ENCODE data around the gene ZFYVE19. TPM values are rescaled to one million over a fixed set of nuclear protein-coding genes. Genes with fewer than 3 reads are reported as not detected.
"Not testable (repeated sequence)": the region's sequence is repeated elsewhere in the genome, so short reads cannot be mapped to it uniquely, and the experiment has no call there.

The ZFYVE19 gene
- total RNA-seq, 1 donor from 2014 or later = 26.4 TPM

GRCh38 chr15:40859206-40859851, 52.4 kb downstream of the ZFYVE19 start:
- intact Hi-C loops (cut with DNase I) = loop anchor here (5.0 to 10.0 kb wide), 2 partner anchors 33 to 325 kb away; partner anchors contain the start of gene VPS18
- ATAC-seq (ENCODE audit: poor library complexity) (peak; percentile 62), DNase-seq (peak; percentile 71)

DNA sequence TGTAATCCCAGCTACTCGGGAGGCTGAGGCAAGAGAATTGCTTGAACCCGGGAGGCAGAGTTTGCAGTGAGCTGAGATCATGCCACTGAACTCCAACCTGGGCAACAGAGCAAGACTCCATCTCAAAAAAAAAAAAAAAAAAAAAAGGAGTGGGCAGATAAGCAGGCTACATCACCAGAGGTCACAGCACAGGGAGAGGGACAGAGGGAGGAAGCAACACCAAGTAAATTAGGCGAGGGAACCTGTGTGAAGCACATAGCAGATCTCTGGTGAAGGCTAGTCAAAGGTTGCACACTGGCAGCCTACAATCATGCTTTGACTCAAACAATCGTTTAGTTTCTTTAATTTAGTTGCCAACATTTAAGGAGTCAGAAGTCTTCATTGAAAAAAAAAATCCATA, 54.3 kb downstream of the ZFYVE19 start:
- ATAC-seq (ENCODE audit: poor library complexity); DNase-seq; intact Hi-C loops (cut with DNase I): not testable (repeated sequence)

GRCh38 chr15:40863660-40864270, 56.9 kb downstream of the ZFYVE19 start:
- no peak for DNase-seq
- intact Hi-C loops (cut with DNase I) = no loop called here
- ATAC-seq (ENCODE audit: poor library complexity) = no peak

Other genes starting within 250 kb of the ZFYVE19 start
- 16.5 TPM for gene CCDC32, start 242.0 kb upstream of the ZFYVE19 start, total RNA-seq
- 10.1 TPM for gene RPUSD2, start 237.8 kb upstream of the ZFYVE19 start, total RNA-seq
- gene KNL1, start 212.8 kb upstream of the ZFYVE19 start, total RNA-seq = 0.51 TPM
- 0.43 TPM for gene RAD51, start 111.9 kb upstream of the ZFYVE19 start, total RNA-seq
- 17.3 TPM for gene RMDN3, start 51.8 kb upstream of the ZFYVE19 start, total RNA-seq
- gene GCHFR, start 43.0 kb upstream of the ZFYVE19 start, total RNA-seq = 6.5 TPM
- 0.16 TPM for gene C15orf62, start 37.1 kb upstream of the ZFYVE19 start, total RNA-seq
- 16.1 TPM for gene DNAJC17, start 384 bp downstream of the ZFYVE19 start, total RNA-seq
- gene PPP1R14D, start 21.6 kb downstream of the ZFYVE19 start, total RNA-seq = not detected
- 0.59 TPM for gene SPINT1, start 37.0 kb downstream of the ZFYVE19 start, total RNA-seq
- not detected for gene RHOV, start 67.1 kb downstream of the ZFYVE19 start, total RNA-seq
- 18.4 TPM for gene VPS18, start 87.4 kb downstream of the ZFYVE19 start, total RNA-seq
- gene DLL4, start 122.3 kb downstream of the ZFYVE19 start, total RNA-seq = 10.7 TPM
- 0.46 TPM for gene CHAC1, start 146.4 kb downstream of the ZFYVE19 start, total RNA-seq